Measurements from ENCODE around the gene DOK7.

DNA sequence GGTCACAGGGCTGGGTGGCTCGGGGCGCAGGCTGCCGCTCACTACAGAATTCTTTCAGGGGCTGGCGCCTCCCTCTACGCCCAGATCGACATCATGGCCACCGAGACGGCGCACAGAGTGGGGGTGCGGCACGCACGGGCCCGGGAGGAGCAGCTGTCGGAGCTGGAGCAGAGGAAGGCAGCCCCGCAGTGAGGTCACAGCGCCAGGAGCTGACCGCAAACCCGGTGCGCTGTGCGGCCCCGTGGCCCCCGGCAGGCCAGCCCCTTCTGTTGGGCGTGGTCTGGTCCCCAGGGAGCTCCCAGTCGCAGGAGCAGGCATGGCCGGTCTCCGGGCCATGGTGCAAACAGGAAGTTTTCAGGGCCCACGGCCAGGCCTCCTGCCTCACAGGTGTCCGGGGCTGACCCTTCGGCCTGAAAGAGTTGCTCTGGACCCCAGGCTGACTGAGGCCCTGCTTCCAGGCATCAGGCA lies 37.6 kb downstream of the DOK7 start:
- no peak for TF ChIP-seq ZFP3 (CRISPR knock-in tag; IDR thresholded peaks at IDR 0.05)
- TF ChIP-seq, protein P1, sequence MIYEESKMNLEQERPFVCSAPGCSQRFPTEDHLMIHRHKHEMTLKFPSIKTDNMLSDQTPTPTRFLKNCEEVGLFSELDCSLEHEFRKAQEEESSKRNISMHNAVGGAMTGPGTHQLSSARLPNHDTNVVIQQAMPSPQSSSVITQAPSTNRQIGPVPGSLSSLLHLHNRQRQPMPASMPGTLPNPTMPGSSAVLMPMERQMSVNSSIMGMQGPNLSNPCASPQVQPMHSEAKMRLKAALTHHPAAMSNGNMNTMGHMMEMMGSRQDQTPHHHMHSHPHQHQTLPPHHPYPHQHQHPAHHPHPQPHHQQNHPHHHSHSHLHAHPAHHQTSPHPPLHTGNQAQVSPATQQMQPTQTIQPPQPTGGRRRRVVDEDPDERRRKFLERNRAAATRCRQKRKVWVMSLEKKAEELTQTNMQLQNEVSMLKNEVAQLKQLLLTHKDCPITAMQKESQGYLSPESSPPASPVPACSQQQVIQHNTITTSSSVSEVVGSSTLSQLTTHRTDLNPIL (CRISPR knock-in tag; IDR thresholded peaks at IDR 0.05; ENCODE audit: low read depth) = no peak
- TF ChIP-seq ZNF8 (CRISPR knock-in tag; IDR thresholded peaks at IDR 0.05) = no peak
- TF ChIP-seq, protein P2, sequence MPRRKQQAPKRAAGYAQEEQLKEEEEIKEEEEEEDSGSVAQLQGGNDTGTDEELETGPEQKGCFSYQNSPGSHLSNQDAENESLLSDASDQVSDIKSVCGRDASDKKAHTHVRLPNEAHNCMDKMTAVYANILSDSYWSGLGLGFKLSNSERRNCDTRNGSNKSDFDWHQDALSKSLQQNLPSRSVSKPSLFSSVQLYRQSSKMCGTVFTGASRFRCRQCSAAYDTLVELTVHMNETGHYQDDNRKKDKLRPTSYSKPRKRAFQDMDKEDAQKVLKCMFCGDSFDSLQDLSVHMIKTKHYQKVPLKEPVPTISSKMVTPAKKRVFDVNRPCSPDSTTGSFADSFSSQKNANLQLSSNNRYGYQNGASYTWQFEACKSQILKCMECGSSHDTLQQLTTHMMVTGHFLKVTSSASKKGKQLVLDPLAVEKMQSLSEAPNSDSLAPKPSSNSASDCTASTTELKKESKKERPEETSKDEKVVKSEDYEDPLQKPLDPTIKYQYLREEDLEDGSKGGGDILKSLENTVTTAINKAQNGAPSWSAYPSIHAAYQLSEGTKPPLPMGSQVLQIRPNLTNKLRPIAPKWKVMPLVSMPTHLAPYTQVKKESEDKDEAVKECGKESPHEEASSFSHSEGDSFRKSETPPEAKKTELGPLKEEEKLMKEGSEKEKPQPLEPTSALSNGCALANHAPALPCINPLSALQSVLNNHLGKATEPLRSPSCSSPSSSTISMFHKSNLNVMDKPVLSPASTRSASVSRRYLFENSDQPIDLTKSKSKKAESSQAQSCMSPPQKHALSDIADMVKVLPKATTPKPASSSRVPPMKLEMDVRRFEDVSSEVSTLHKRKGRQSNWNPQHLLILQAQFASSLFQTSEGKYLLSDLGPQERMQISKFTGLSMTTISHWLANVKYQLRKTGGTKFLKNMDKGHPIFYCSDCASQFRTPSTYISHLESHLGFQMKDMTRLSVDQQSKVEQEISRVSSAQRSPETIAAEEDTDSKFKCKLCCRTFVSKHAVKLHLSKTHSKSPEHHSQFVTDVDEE (CRISPR knock-in tag; IDR thresholded peaks at IDR 0.05) = no peak
- TF ChIP-seq RARB (CRISPR knock-in tag; IDR thresholded peaks at IDR 0.05) = no peak
- TF ChIP-seq ZC3H10 (CRISPR knock-in tag; IDR thresholded peaks at IDR 0.05) = no peak
